HG02885 (cell line): ENCODE measurements around the gene PLEKHN1.
"Not testable (repeated sequence)": the region's sequence is repeated elsewhere in the genome, so short reads cannot be mapped to it uniquely, and the experiment has no call there.

Source experiments
- ATAC-seq: cut with Tn5 transposase; IDR thresholded peaks from one replicate; pipeline ENCODE4 v1.9.1; 2021; ENCODE audit warnings: mild to moderate bottlenecking; ENCODE audit not compliant: unreplicated experiment, poor library complexity

The PLEKHN1 gene

GRCh38 chr1:1003618-1004419 is 37.5 kb downstream of the PLEKHN1 start:
- ATAC-seq: no peak

GRCh38 chr1:1004420-1004779 is 38.1 kb downstream of the PLEKHN1 start:
- ATAC-seq: no peak

DNA sequence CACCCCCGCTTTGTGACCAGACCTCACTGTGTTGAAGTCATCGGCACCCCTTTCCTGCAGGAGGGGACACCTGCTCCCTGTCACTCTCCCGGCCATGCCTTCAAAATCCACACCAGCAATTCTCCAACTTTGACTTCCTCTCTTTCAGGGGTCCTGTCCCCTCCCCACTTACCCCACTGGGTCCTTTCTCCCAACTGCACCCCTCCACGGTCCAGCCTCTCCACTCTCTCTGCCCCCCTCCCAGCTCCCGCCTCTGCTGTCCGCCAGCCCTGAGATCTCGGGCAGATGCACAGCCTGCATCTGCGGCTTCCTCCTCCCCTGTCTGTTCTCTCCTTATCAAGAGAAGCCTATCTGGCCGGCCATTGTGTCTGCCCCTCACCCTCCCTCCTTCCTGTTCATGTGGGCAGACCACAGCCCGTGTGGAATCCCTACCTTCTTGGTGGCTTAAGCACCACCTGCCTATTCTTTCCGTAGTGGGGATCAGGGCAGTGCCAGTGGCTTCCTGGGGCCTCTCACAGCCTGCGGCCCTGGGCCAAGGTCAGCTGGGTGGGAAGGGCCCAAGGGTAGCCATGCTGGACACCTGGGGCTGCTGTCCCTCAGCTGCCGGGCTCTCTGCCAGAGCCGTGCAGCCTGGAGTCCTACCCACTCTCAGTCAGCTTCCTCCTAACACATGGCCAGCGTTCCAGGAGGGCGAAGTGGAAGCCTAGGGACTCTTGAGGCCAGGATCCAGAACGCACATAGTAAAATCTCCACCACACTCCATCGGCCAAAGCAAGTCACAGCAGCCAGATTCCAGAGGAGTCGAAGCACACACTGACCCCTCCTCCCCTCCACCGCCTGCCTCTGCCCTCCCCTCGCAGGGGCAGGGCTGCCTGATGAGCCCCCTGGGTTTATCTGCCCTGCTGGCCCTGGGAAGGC is 38.8 kb downstream of the PLEKHN1 start:
- no peak for ATAC-seq

- no peak for ATAC-seq
Measured at GRCh38 chr1:1005774-1006304, 39.6 kb downstream of the PLEKHN1 start.

GRCh38 chr1:1006305-1007159 is 40.2 kb downstream of the PLEKHN1 start:
- ATAC-seq: no peak

GRCh38 chr1:1010131-1010530 is 43.8 kb downstream of the PLEKHN1 start:
- ATAC-seq: not testable (repeated sequence)

- ATAC-seq: no peak
Measured at GRCh38 chr1:1011396-1011949, 45.2 kb downstream of the PLEKHN1 start.

DNA sequence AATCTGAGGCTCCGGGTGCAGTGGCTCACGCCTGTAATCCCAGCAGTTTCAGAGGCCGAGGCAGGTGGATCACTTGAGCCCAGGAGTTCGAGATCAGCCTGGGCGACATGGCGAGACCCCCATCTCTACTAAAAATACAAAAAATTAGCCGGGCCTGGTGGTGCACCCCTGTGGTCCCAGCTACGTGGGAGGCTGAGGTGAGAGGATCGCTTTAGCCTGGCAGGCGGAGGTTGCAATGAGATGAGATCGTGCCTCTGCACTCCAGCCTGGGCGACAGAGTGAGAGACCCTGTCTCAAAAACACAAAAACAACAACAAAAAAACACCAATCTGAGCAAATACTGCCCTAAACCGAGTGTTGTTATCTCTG is 46.4 kb downstream of the PLEKHN1 start:
- ATAC-seq: not testable (repeated sequence)

DNA sequence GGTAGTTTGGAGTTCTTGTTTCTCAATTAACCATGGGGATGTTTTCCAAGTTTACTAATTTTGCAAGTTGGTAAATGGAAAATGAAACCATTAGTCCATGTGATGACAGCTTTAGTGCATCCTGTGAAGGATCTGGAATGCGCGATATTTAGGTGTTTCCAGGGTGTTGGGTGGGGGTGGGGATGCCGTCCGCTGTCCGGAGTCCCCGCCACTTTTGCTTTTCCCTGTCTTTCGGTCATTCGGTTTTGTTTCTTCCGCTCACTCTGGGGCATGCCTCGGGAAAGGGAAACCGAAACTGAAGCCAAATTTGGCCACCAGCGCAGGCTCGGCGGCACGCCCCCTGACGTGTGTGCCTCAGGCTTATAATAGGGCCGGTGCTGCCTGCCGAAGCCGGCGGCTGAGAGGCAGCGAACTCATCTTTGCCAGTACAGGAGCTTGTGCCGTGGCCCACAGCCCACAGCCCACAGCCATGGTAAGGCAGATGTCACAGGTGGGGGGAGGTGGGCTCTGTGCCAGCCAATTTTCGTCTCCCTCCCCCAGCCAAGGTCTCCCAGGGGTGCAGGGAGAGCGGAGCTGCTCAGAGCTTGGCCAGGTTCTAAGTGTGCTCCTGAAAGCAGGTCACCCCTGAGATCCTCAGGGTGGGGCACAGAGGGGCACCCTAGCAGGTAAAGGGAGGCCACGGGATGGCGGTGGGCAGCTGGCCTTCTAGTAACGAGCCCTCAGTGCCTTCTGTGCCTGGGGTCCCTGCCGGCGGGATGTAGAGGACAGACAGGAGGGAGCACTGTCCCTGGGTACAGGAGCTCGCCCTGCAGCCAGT is 47.0 kb downstream of the PLEKHN1 start, which contains the start of gene ISG15:
ISG15 (plus strand) TSS at position 393 of the 817 bp plus-strand sequence; CDS start at position 470, 77 bp downstream.
- peak; percentile 85 for ATAC-seq

GRCh38 chr1:1013922-1014648 is 47.8 kb downstream of the PLEKHN1 start:
- peak; percentile 28 for ATAC-seq

GRCh38 chr1:1014799-1015681 is 48.8 kb downstream of the PLEKHN1 start:
- no peak for ATAC-seq

DNA sequence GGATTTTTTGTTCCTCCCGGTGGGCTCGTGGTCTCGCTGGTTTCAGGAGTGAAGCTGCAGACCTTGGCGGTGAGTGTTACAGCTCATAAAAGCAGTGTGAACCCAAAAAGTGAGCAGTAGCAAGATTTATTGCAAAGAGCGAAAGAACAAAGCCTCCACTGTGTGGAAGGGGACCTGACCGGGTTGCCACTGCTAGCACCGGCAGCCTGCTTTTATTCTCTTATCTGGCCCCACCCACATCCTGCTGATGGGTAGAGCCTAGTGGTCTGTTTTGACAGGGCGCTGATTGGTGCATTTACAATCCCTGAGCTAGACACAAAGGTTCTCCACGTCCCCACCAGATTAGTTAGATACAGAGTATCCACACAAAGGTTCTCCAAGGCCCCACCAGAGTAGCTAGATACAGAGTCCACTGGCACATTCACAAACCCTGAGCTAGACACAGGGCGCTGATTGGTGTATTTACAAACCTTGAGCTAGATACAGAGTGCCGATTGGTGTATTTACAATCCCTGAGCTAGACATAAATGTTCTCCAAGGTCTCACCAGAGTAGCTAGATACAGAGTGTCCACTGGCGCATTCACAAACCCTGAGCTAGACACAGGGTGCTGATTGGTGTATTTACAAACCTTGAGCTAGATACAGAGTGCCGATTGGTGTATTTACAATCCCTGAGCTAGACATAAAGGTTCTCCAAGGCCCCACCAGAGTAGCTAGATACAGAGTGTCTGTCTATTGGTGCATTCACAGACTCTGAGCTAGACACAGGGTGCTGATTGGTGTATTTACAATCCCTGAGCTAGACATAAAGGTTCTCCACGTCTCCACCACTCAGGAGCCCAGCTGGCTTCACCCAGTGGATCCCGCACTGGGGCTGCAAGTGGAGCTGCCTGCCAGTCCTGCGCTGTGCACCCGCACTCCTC is 51.4 kb downstream of the PLEKHN1 start:
- not testable (repeated sequence) for ATAC-seq

DNA sequence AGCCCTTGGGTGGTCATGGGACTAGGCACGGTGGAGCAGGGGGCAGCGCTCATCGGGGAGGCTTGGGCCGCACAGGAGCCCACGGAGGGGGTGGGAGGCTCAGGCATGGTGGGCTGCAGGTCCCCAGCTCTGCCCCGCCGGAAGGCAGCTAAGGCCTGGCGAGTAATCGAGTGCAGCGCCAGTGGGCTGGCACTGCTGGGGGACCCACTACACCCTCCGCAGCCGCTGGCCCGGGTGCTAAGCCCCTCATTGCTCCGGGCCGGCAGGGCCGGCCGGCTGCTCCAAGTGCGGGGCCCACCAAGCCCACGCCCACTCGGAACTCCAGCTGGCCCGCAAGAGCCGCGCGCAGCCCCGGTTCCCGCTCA is 52.0 kb downstream of the PLEKHN1 start:
- not testable (repeated sequence) for ATAC-seq

- peak; percentile 77 for ATAC-seq
Measured at GRCh38 chr1:1019122-1019999, 53.1 kb downstream of the PLEKHN1 start.

GRCh38 chr1:1020000-1020404 is 53.7 kb downstream of the PLEKHN1 start, which contains the start of gene AGRN:
Gene AGRN (plus strand): TSS chr1:1020120. CDS start chr1:1020173, 53 bp downstream.
- peak; percentile 39 for ATAC-seq
